Measurements from ENCODE around the gene MAGI2. TPM values are rescaled to one million over a fixed set of nuclear protein-coding genes. Genes with fewer than 3 reads are reported as not detected.

Gene MAGI2
- total RNA-seq, 6 experiments from 2014 or later: 7.1 to 9.8 (median 8.5) TPM

- no peaks in the 10 kb centered on the region for H3K27me3 Mint-ChIP-seq (ENCODE audit: insufficient read depth)
- no peaks in the 10 kb centered on the region for H3K4me1 Mint-ChIP-seq (ENCODE audit: low read depth)
- no peak for DNase-seq
- H3K36me3 Mint-ChIP-seq (ENCODE audit: low read depth): peaks cover 7% of the 10 kb centered on the region; the same call in 1 of the 2 replicates
- no peak overlapping the region for H3K27ac Mint-ChIP-seq
- no peak overlapping the region for H3K4me3 Mint-ChIP-seq
- H3K9me3 Mint-ChIP-seq: no peaks in the 10 kb centered on the region
- no peak for TF ChIP-seq CTCF (IDR thresholded peaks at IDR 0.05)
These were observed 803.5 kb downstream of the MAGI2 start for GRCh38 chr7:78649976-78650375.

DNA sequence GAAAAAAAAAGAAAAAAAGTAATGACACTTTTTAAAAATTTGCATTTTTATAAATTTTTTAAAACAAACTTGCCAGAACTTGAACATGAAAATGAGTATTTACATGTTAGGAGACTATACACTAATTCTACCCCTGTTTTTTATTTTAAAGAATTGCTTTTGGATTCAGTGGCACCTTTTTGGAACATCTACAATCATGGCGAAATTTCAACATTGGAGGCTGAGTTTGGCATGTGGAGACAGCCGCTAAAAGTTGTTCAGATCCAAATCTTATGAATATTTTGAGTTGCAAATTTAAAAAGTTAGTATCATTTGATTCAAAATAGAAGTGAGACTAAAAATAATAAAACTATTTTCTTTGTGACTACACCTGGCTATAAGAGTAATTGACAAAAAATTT lies 804.2 kb downstream of the MAGI2 start:
- no peak overlapping the region for H3K27ac Mint-ChIP-seq
- no peak for DNase-seq
- no peak overlapping the region for H3K4me3 Mint-ChIP-seq
- H3K27me3 Mint-ChIP-seq (ENCODE audit: insufficient read depth): no peaks in the 10 kb centered on the region
- H3K36me3 Mint-ChIP-seq (ENCODE audit: low read depth): peaks cover 7% of the 10 kb centered on the region; the same call in 1 of the 2 replicates
- no peaks in the 10 kb centered on the region for H3K9me3 Mint-ChIP-seq
- no peaks in the 10 kb centered on the region for H3K4me1 Mint-ChIP-seq (ENCODE audit: low read depth)
- no peak for TF ChIP-seq CTCF (IDR thresholded peaks at IDR 0.05)

DNA sequence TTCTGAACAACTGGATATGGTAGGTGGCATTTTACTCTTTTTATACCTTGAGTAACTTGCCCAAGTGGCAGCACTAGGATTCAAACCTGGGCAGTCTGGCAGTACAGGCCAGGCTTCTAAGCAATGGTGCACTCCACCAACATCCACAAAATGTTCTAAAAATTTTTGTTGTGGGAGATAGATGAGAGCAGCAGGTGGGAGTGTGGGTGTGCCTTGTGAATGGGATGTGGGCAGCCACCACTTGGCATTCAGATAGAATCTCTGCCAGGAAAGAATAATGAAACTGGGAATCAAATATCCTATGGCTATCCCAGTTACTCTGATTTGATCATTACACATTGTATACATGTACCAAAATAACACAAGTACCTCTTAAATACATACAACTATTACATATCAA lies 810.7 kb downstream of the MAGI2 start:
- Mint-ChIP-seq H3K4me3 (no peak overlapping the region), H3K4me1 (ENCODE audit: low read depth) (peaks cover 18% of the 10 kb centered on the region), H3K36me3 (ENCODE audit: low read depth) (no peaks in the 10 kb centered on the region), H3K27ac (no peak overlapping the region), H3K27me3 (ENCODE audit: insufficient read depth) (no peaks in the 10 kb centered on the region; the same call in 1 of the 2 replicates), H3K9me3 (no peaks in the 10 kb centered on the region)
- no peak for DNase-seq
- TF ChIP-seq CTCF (IDR thresholded peaks at IDR 0.05): no peak

DNA sequence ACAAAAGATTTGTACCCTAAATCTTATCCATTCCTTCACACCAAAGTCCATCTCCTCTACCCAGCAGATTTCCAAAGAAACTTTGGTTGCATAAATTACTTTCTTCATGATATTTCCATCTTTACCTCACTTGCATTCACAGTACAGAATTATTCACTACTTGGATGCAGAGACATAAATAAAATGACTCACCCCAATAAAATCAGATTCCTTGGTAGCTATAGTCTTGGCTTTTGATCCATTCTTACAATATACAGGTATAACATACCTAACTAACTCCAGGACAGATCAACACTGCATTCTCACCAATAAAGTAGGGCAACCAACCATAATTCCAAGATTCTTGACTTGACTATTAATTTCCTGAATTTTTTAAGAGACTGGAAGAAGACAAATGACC lies 815.1 kb downstream of the MAGI2 start:
- Mint-ChIP-seq H3K36me3 (ENCODE audit: low read depth) (no peaks in the 10 kb centered on the region), H3K4me3 (no peak overlapping the region), H3K9me3 (no peaks in the 10 kb centered on the region), H3K27me3 (ENCODE audit: insufficient read depth) (no peaks in the 10 kb centered on the region; the same call in 1 of the 2 replicates), H3K4me1 (ENCODE audit: low read depth) (peaks cover 35% of the 10 kb centered on the region), H3K27ac (no peak overlapping the region)
- no peak for DNase-seq
- no peak for TF ChIP-seq CTCF (IDR thresholded peaks at IDR 0.05)

DNA sequence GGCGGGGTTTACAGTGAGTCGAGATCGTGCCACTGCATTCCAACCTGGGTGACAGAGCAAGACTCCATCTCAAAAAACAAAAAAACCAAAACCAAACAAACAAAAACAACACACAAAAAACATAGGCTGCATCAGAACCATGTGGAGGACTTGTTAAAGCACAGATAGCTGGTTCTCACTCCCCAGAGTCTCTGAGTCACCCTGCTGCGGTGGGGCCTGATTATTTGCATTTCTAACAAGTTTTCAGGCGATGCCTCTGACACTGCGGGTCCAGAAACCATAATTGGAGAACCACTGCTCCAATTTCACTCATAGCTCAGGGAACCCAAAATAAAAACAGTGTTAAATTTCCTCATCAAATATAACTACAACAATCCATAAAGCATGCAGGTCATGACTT lies 816.7 kb downstream of the MAGI2 start:
- Mint-ChIP-seq H3K4me3 (no peak overlapping the region), H3K36me3 (ENCODE audit: low read depth) (no peaks in the 10 kb centered on the region), H3K27ac (no peak overlapping the region), H3K27me3 (ENCODE audit: insufficient read depth) (no peaks in the 10 kb centered on the region; the same call in 1 of the 2 replicates), H3K4me1 (ENCODE audit: low read depth) (peaks cover 35% of the 10 kb centered on the region), H3K9me3 (no peaks in the 10 kb centered on the region)
- DNase-seq: no peak
- no peak for TF ChIP-seq CTCF (IDR thresholded peaks at IDR 0.05)

All from HFFc6 (cell line).